Activated CD8-positive, alpha-beta T cell treated with anti-CD3 and anti-CD28 coated beads for 36 hours (primary cell): ENCODE measurements around the gene PRR29. TPM values are rescaled to one million over a fixed set of nuclear protein-coding genes. Genes with fewer than 3 reads are reported as not detected.
A peak's percentile ranks its signal among the peaks of the same experiment; 100 is the strongest.

ENCODE experiments used
- ATAC-seq: fragments of 200-7000 bp; cut with Tn5 transposase; one replicate; pipeline ENCODE4 v1.10.0; 2021; ENCODE audit warnings: mild to moderate bottlenecking, moderate library complexity
- CTCF ChIA-PET: fragments of 350-600 bp; sonication (Branson Sonifier 250); formaldehyde crosslinking; loops from one replicate; lab custom pipeline; 2021; ENCODE audit warnings: antibody characterized with exemption; lab: Charles Lee
- POLR2A ChIA-PET: fragments of 350-600 bp; sonication (Branson Sonifier 250); formaldehyde crosslinking; loops from one replicate; lab custom pipeline; 2021; ENCODE audit warnings: antibody characterized with exemption; lab: Charles Lee
- DNase-seq: peaks from one replicate; pipeline ENCODE4 v3.0.0-alpha.2; 2020
- H3K27ac Mint-ChIP-seq: one replicate; pipeline ENCODE4 v1.8.0; 2021; ENCODE audit warnings: mild to moderate bottlenecking, mixed read lengths
- H3K27me3 Mint-ChIP-seq: one replicate; pipeline ENCODE4 v1.8.0; 2021; ENCODE audit warnings: mixed read lengths
- H3K36me3 Mint-ChIP-seq: one replicate; pipeline ENCODE4 v1.8.0; 2021; ENCODE audit warnings: low read depth, mixed read lengths
- H3K4me1 Mint-ChIP-seq: one replicate; pipeline ENCODE4 v1.8.0; 2021; ENCODE audit warnings: low read depth, mixed read lengths
- H3K4me3 Mint-ChIP-seq: one replicate; pipeline ENCODE4 v1.8.0; 2021; ENCODE audit warnings: mild to moderate bottlenecking, moderate library complexity, mixed read lengths
- H3K9me3 Mint-ChIP-seq: one replicate; pipeline ENCODE4 v1.8.0; 2021; ENCODE audit warnings: mixed read lengths
- CTCF ChIP-seq: fragments of 200-600 bp; IDR thresholded peaks from one replicate; pipeline ENCODE4 v1.8.0; 2022; ENCODE audit warnings: antibody characterized with exemption, mild to moderate bottlenecking
- intact Hi-C: fragments of 100-400 bp; cut with micrococcal nuclease; formaldehyde crosslinking; loops from one replicate; pipeline ENCODE4 v1.10.0; 2022
- total RNA-seq, 2 experiments: library from RNA; stranded (reverse); gene quantifications; one replicate each; pipeline ENCODE4 v1.2.3, GENCODE V29; 2021

The PRR29 gene
- total RNA-seq, result 1 to 10 TPM in 1 of 2 experiments, under 1 TPM in 1; 0.74 to 2.5 TPM

DNA sequence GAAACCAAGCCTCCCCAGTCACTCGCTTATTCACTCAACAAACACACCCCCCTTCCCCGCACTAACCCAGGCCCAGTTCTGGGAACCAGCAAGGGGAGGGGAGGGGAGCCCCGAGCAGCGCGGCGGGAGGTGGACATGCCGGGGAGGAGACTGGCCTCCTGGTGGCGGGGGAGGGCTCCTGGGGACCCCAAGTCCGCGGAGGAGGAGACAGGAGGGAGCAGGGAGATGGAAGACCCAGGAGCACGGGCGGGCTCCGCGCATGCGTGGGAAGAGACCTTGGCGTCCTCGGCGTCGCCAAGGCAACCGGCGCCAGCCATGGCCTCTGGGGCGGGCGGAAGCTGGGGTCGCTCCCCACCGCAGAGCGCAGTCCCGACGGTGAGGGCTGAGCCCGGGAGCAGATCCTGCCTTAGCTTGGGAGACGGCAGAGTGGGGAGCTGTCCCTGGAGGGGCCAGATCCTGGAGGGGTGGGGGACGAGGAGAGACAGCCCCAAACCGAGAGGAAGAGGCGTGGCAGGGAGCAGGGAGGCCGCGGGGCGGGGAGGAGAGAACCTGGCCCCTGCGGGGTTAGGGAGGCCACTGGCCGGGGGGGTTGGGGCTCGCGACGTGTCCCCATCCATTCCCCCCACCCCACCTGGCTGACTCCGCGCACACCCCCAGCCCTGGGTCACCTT, at the start of gene PRR29:
PRR29 (plus strand) TSS at position 302 of the 671 bp plus-strand sequence; CDS start at position 316, 14 bp downstream.
- Mint-ChIP-seq H3K36me3 (no peaks in the 10 kb centered on the region), H3K27me3 (no peaks in the 10 kb centered on the region), H3K27ac (peak within 1 kb of the TSS; percentile 67), H3K4me1 (peaks cover 29% of the 10 kb centered on the region), H3K9me3 (no peaks in the 10 kb centered on the region), H3K4me3 (peak within 1 kb of the TSS; percentile 83)
- TF ChIP-seq CTCF, result no peak
- ChIA-PET CTCF (interaction anchor here (1.3 to 2.5 kb wide), 5 partner anchors 19 to 79 kb away, joined by 6 to 9 read pairs (median 6); no protein-coding TSS in a partner anchor), POLR2A (interaction anchor here (0.8 to 2.3 kb wide), 8 partner anchors 13 to 149 kb away, joined by 3 to 6 read pairs (median 3); partner anchors contain the start of gene ICAM2)
- DNase-seq (peak; percentile 80), ATAC-seq (peak; percentile 73)
- intact Hi-C loops, result no loop called here

GRCh38 chr17:63948521-63948920, 49.6 kb upstream of the PRR29 start:
- H3K9me3 Mint-ChIP-seq, result no peaks in the 10 kb centered on the region
- ChIA-PET CTCF (interaction anchor here (0.5 to 7.2 kb wide), 4 partner anchors 29 to 565 kb away, joined by 4 to 47 read pairs (median 4); partner anchors contain the start of gene GH1), POLR2A (no interaction called here)
- H3K4me1 Mint-ChIP-seq, result peaks cover 20% of the 10 kb centered on the region
- intact Hi-C loops, result no loop called here
- ATAC-seq, result no peak
- DNase-seq, result no peak
- no peak overlapping the region for H3K4me3 Mint-ChIP-seq
- no peak for TF ChIP-seq CTCF
- no peaks in the 10 kb centered on the region for H3K36me3 Mint-ChIP-seq
- no peak overlapping the region for H3K27ac Mint-ChIP-seq
- H3K27me3 Mint-ChIP-seq, result no peaks in the 10 kb centered on the region

GRCh38 chr17:63949576-63950250, 48.4 kb upstream of the PRR29 start:
- no peaks in the 10 kb centered on the region for H3K9me3 Mint-ChIP-seq
- no peak for TF ChIP-seq CTCF
- no peaks in the 10 kb centered on the region for H3K27me3 Mint-ChIP-seq
- H3K36me3 Mint-ChIP-seq, result no peaks in the 10 kb centered on the region
- peaks cover 31% of the 10 kb centered on the region for H3K4me1 Mint-ChIP-seq
- intact Hi-C loops, result no loop called here
- no peak overlapping the region for H3K4me3 Mint-ChIP-seq
- ATAC-seq (no peak), DNase-seq (no peak)
- POLR2A ChIA-PET, result interaction anchor here (1.0 kb wide), 1 partner anchor 125 kb away, joined by 3 read pairs; no protein-coding TSS in a partner anchor
- CTCF ChIA-PET, result interaction anchor here (0.9 to 7.2 kb wide), 11 partner anchors 14 to 222 kb away, joined by 3 to 47 read pairs (median 4); partner anchors contain the start of genes CSHL1, GH1 and GH2
- H3K27ac Mint-ChIP-seq, result no peak overlapping the region

GRCh38 chr17:63950940-63951907, 46.9 kb upstream of the PRR29 start:
- no peak for ATAC-seq
- POLR2A ChIA-PET, result no interaction called here
- peak; percentile 63 for DNase-seq
- intact Hi-C loops, result no loop called here
- H3K4me3 Mint-ChIP-seq, result no peak overlapping the region
- no peak overlapping the region for H3K27ac Mint-ChIP-seq
- no peaks in the 10 kb centered on the region for H3K36me3 Mint-ChIP-seq
- CTCF ChIA-PET, result interaction anchor here (0.6 to 7.2 kb wide), 17 partner anchors 12 to 320 kb away, joined by 3 to 47 read pairs (median 3); partner anchors contain the start of genes CSHL1, GH1 and GH2
- H3K9me3 Mint-ChIP-seq, result no peaks in the 10 kb centered on the region
- H3K4me1 Mint-ChIP-seq, result peaks cover 26% of the 10 kb centered on the region
- H3K27me3 Mint-ChIP-seq, result no peaks in the 10 kb centered on the region
- peak; percentile 36 for TF ChIP-seq CTCF
